Spleen (tissue), 11 donors: Measurements from ENCODE around the gene PKN1. TPM values are rescaled to one million over a fixed set of nuclear protein-coding genes. Genes with fewer than 3 reads are reported as not detected.

Experiments used
- DNase-seq: peaks from one replicate; pipeline ENCODE4 v3.0.0-alpha.2; 2020
- H3K27ac ChIP-seq, 8 donors: fragments of 200-600 bp; sonication (generic) in 7 of 8; 1 replicate in 4 of 8; 2 replicates in 4 of 8; pipeline versions ENCODE4 v1.5.0 to v1.8.0; 2016 to 2021; ENCODE audit warnings: inconsistent platforms in 4 of 8, mild to moderate bottlenecking in 4 of 8, moderate library complexity in 1 of 8
- H3K27me3 ChIP-seq, 7 donors: fragments of 200-600 bp; sonication (generic) in 6 of 7; replicated peaks in 1 of 7; 1 replicate in 4 of 7; 2 replicates in 3 of 7; pipeline versions ENCODE4 v1.5.0 to v1.8.0; 2016 to 2021; ENCODE audit warnings: inconsistent platforms in 3 of 7, mild to moderate bottlenecking in 1 of 7
- H3K36me3 ChIP-seq, 6 donors: fragments of 200-600 bp; sonication (generic) in 5 of 6; 1 replicate in 4 of 6; 2 replicates in 2 of 6; pipeline versions ENCODE4 v1.5.0 to v1.8.0; 2016 to 2021; ENCODE audit warnings: inconsistent platforms in 2 of 6
- H3K4me1 ChIP-seq, 6 donors: fragments of 200-600 bp; sonication (generic) in 5 of 6; 1 replicate in 3 of 6; 2 replicates in 3 of 6; pipeline versions ENCODE4 v1.5.0 to v1.8.0; 2016 to 2021; ENCODE audit warnings: inconsistent platforms in 3 of 6
- H3K4me3 ChIP-seq, 8 donors: fragments of 200-600 bp; sonication (generic) in 7 of 8; 1 replicate in 4 of 8; 2 replicates in 4 of 8; pipeline versions ENCODE4 v1.5.0 to v1.8.0; 2016 to 2021; ENCODE audit warnings: inconsistent platforms in 4 of 8, mild to moderate bottlenecking in 4 of 8, moderate library complexity in 2 of 8
- H3K9me3 ChIP-seq, 8 donors: fragments of 200-600 bp; sonication (generic) in 7 of 8; 1 replicate in 4 of 8; 2 replicates in 4 of 8; pipeline versions ENCODE4 v1.5.0 to v1.8.0; 2016 to 2021; ENCODE audit warnings: inconsistent platforms in 4 of 8
- CTCF ChIP-seq, 11 experiments: fragments of 200-600 bp in 7 of 11; fragments of 450-650 bp in 4 of 11; sonication (generic) in 4 of 11; IDR thresholded peaks in 8 of 11; conservative IDR thresholded peaks in 3 of 11; 1 replicate in 7 of 11; 2 replicates in 4 of 11; pipeline versions ENCODE4 v1.4.0 to v1.8.0; 2016 to 2021; ENCODE audit warnings: antibody characterized with exemption in 11 of 11, inconsistent platforms in 4 of 11, mild to moderate bottlenecking in 1 of 11
- POLR2A ChIP-seq, 3 donors: fragments of 450-650 bp; IDR thresholded peaks; one replicate each; pipeline ENCODE4 v1.5.1; 2017; ENCODE audit warnings: antibody characterized with exemption in 3 of 3, mild to moderate bottlenecking in 1 of 3
- POLR2AphosphoS5 ChIP-seq, 3 donors: sonication (generic); formaldehyde crosslinking; IDR thresholded peaks; one replicate each; pipeline ENCODE4 v1.5.1; 2017; ENCODE audit warnings: antibody characterized with exemption in 3 of 3
- WGBS, 5 donors: extraction: QIAGEN DNeasy Blood & Tissue Kit in 3 of 5; methylation state at CpG; one replicate each; pipeline versions ENCODE4 v1.1.5 to v1.1.7; 2013 to 2018; 5-methylcytosine and 5-hydroxymethylcytosine counted together
- intact Hi-C: fragments of 100-400 bp; cut with DNase I; formaldehyde crosslinking; loops from one replicate; pipeline ENCODE4 v1.15.0; 2023; ENCODE audit warnings: low total_unique reads
- polyA plus RNA-seq, 3 donors: library from polyadenylated mRNA; stranded (reverse); fragments of 200-250 nt; gene quantifications; one replicate each; pipeline ENCODE4 v1.2.1, GENCODE V29; 2013
- total RNA-seq, 7 donors: library from RNA; depleted of rRNA in 3 of 7; stranded (reverse); fragments of >200 nt in 3 of 7; fragmentation: NEBNext Ultra II Directional in 4 of 7; extraction: Animal tissue kit (Norgen Biotek cat#: 25700) in 4 of 7; gene quantifications; one replicate each; pipeline versions ENCODE4 v1.1.0 to v1.2.1, GENCODE V29; 2016 to 2021
- donor health status: healthy with polysubstance abuse.
- donor health status: DM: no; HTN: no; CAD: no; lungs with moderate emphysema.
- donor health status: DM: no; HTN: no; CAD: no.
- donor health status: Bipolar disorder and iron deficiency.
- donor health status: healthy.
- donor health status: DM: no; HTN: no; CAD: no.
- donor health status: DM: yes; HTN: yes; CAD: no.

PKN1 gene
- total and polyA plus RNA-seq, 10 donors: 93.3 to 213 (median 166) TPM

DNA sequence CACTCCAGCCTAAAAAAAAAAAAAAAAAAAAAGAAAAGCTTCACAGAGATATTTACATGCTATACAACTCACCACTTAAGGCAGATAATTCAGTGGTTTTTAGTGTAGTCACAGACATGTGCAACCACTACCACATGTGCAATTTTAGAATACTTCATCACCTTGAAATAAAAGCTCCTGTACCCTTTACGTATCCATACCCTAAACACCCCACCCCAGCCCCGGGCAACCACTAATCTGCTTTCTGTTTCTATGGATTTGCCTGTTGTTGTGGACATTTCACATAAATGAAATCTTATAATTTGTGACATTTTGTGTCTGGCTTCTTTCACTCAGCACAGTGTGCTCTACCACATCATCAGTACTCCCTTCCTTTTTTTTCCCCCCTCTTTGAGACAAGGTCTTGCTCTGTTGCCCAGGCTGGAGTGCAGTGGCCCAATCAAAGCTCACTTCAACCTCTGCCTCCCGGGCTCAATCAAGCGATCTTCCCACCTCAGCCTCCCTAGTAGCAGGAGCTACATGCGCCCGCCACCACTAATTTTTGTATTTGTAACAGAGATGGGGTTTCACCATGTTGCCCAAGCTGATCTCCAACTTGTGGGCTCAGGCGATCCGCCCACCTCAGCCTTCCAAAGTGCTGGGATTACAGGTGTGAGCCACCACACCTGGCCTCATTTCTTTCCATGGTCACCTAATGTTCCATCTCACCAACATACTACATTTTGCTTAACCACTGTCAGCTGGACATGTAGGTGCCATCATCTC is 18.0 kb upstream of the PKN1 start:
- Histone ChIP-seq H3K27me3 (no peaks in the 10 kb centered on the region), H3K36me3 (peaks cover 2 to 73% (median 34%) of the 10 kb centered on the region in 6 donors), H3K4me3 (peak overlapping the region in 1 of 8 donors; percentile 99), H3K4me1 (peaks cover 51 to 94% (median 88%) of the 10 kb centered on the region in 6 donors), H3K27ac (peak overlapping the region in 5 of 8 donors; percentile 27 to 96 (median 95)), H3K9me3 (no peaks in the 10 kb centered on the region)
- no peak for DNase-seq
- TF ChIP-seq CTCF (IDR thresholded peaks at IDR 0.05 in 8 of 11, conservative IDR thresholded peaks at IDR 0.05 in 3 of 11) (no peak), POLR2A (IDR thresholded peaks at IDR 0.05) (no peak), POLR2AphosphoS5 (IDR thresholded peaks at IDR 0.05) (no peak)
- intact Hi-C loops: no loop called here
- 77 to 91% (median 86%) methylated on average over 8 of the region's 8 CpGs for WGBS, 5 donors

GRCh38 chr19:14416817-14417231 is 16.3 kb upstream of the PKN1 start:
- TF ChIP-seq POLR2AphosphoS5 (IDR thresholded peaks at IDR 0.05) (peak in 2 of 3 donors; percentile 22 to 53), CTCF (IDR thresholded peaks at IDR 0.05 in 8 of 11, conservative IDR thresholded peaks at IDR 0.05 in 3 of 11) (no peak)

GRCh38 chr19:14418856-14419105 is 14.3 kb upstream of the PKN1 start:
- Histone ChIP-seq H3K4me3 (peak overlapping the region; percentile 91 to 99 (median 96)), H3K27me3 (no peaks in the 10 kb centered on the region), H3K4me1 (peaks cover 31 to 71% (median 53%) of the 10 kb centered on the region in 6 donors), H3K36me3 (peaks cover 0 to 37% (median 0%) of the 10 kb centered on the region in 6 donors), H3K9me3 (no peaks in the 10 kb centered on the region), H3K27ac (peak overlapping the region; percentile 81 to 96 (median 94))
- intact Hi-C loops: no loop called here
- DNase-seq: no peak
- WGBS, 5 donors: 0% methylated on average over 2 to 23 of the region's 23 CpGs
- TF ChIP-seq CTCF (IDR thresholded peaks at IDR 0.05 in 8 of 11, conservative IDR thresholded peaks at IDR 0.05 in 3 of 11): no peak
- no peak for TF ChIP-seq POLR2AphosphoS5 (IDR thresholded peaks at IDR 0.05)
- TF ChIP-seq POLR2A (IDR thresholded peaks at IDR 0.05): no peak

More at GRCh38 chr19:14416817-14417231, 16.3 kb upstream of the PKN1 start:
- H3K9me3 ChIP-seq: no peaks in the 10 kb centered on the region
- intact Hi-C loops: no loop called here
- peaks cover 39 to 77% (median 72%) of the 10 kb centered on the region in 6 donors for H3K4me1 ChIP-seq
- H3K4me3 ChIP-seq: peak overlapping the region in 6 of 8 donors; percentile 3 to 99 (median 96)
- H3K36me3 ChIP-seq: peaks cover 2 to 56% (median 17%) of the 10 kb centered on the region in 6 donors
- peak overlapping the region in 7 of 8 donors; percentile 30 to 96 (median 94) for H3K27ac ChIP-seq
- WGBS, 5 donors: 35 to 46% (median 37%) methylated on average over 6 of the region's 6 CpGs
- no peaks in the 10 kb centered on the region for H3K27me3 ChIP-seq
- no peak for DNase-seq

DNA sequence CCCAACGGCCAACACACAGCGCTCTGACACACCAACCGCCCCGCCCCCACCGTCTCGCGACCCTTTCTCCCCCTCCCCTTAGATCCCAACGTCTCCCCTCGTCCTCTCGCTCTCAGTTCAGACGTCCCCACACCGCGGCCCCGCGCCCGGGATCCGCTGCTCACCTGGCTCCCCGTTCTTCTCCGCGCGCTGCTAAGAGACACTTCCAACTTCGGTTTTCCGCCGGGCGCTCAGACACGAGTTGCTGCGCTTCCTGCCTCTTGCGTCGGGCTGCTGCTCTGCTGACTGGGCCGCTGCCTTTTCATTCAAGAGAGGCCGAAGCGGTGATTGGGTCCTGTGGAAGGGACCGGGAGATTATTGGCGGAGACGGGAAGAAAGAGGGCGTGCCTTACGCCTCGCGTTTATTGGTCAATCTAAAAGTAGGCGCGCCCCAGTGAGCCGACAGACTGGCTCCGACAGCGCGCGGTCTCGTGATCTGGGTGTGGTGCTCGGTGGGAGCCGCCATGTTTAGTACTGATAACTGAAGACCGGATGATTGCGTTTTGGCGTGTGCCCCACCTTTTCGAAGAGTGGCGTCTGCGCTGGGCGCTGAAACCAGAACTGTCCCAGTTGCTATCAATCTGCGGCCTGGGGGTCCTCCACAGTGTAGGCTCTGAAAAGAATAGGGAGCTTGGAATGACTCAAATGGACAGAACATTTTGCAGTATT is 13.8 kb upstream of the PKN1 start, which contains the start of gene DDX39A:
DDX39A (minus strand) TSS at position 236 of the 708 bp plus-strand sequence. CDS start 6,121 bp downstream, outside the sequence.
- Histone ChIP-seq H3K9me3 (no peaks in the 10 kb centered on the region), H3K27ac (peak within 1 kb of the TSS; percentile 81 to 96 (median 94)), H3K4me1 (peaks cover 27 to 66% (median 49%) of the 10 kb centered on the region in 6 donors), H3K36me3 (peaks cover 0 to 32% (median 0%) of the 10 kb centered on the region in 6 donors), H3K4me3 (peak within 1 kb of the TSS; percentile 91 to 99 (median 96)), H3K27me3 (no peaks in the 10 kb centered on the region)
- peak; percentile 99 for DNase-seq
- WGBS, 5 donors: 0 to 1% (median 1%) methylated on average over 37 to 57 of the region's 57 CpGs
- peak; percentile 98 for TF ChIP-seq POLR2AphosphoS5 (IDR thresholded peaks at IDR 0.05)
- TF ChIP-seq CTCF (IDR thresholded peaks at IDR 0.05 in 8 of 11, conservative IDR thresholded peaks at IDR 0.05 in 3 of 11): peak in 4 of 11 experiments; percentile 6 to 42 (median 18)
- TF ChIP-seq POLR2A (IDR thresholded peaks at IDR 0.05): peak in 2 of 3 donors; percentile 83 to 91
- intact Hi-C loops: no loop called here
